ENCODE results near the gene CSMD2.

DNA sequence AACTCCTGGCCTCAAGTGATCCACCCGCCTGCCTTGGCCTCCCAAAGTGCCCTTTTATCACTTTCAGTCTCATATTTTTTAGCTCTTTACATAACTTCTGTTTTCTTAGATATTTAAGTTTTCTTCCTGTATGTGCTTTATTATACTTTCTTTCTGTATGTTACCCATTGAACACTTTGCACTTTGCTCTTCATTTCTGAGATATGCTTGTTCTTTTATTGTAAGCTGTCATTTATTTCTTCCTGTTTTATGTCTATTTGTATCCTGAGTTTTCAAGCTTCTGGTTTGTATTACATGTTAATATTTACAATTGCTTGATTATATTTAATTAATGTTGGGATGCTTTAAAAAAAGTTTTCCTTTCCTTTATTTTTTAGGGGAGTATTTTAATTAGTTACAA is 656.9 kb downstream of the CSMD2 start:
- TF ChIP-seq CTCF (IDR thresholded peaks at IDR 0.05) (no peak), POLR2A (IDR thresholded peaks at IDR 0.05) (no peak), EP300 (IDR thresholded peaks at IDR 0.05; ENCODE audit: low read depth) (no peak)

All from transverse colon (tissue), 3 donors.